ENCODE results near the gene MMP10.

DNA sequence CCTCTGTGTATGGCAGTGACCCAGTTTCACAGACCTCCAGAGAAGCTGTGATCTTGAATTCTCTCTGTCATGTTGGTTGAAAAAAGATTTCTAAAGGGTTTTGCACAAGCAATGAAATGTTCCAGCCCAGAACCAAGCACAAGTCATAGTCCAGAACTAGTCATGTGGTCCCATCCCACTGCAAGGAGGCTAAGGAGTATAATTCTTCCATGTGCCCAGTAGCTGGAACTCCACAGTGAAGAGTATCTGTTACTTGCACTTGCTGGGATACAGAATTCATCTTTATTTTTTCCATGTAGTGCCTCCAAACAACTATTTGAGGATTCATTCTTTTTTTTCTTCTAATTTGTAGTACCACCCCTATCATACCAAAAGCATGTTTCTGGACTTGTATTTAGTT is 45.8 kb downstream of the MMP10 start:
- TF ChIP-seq ZC3H10 (CRISPR knock-in tag; IDR thresholded peaks at IDR 0.05), result no peak
- no peak for TF ChIP-seq ZNF8 (CRISPR knock-in tag; IDR thresholded peaks at IDR 0.05)
- no peak for TF ChIP-seq ARNTL (CRISPR knock-in tag; IDR thresholded peaks at IDR 0.05; ENCODE audit: borderline replicate concordance, low read depth)
- TF ChIP-seq RARB (CRISPR knock-in tag; IDR thresholded peaks at IDR 0.05), result no peak
- no peak for TF ChIP-seq GLIS3 (CRISPR knock-in tag; IDR thresholded peaks at IDR 0.05)
- no peak for TF ChIP-seq ZFP30 (CRISPR knock-in tag; IDR thresholded peaks at IDR 0.05)
- TF ChIP-seq, protein P1, sequence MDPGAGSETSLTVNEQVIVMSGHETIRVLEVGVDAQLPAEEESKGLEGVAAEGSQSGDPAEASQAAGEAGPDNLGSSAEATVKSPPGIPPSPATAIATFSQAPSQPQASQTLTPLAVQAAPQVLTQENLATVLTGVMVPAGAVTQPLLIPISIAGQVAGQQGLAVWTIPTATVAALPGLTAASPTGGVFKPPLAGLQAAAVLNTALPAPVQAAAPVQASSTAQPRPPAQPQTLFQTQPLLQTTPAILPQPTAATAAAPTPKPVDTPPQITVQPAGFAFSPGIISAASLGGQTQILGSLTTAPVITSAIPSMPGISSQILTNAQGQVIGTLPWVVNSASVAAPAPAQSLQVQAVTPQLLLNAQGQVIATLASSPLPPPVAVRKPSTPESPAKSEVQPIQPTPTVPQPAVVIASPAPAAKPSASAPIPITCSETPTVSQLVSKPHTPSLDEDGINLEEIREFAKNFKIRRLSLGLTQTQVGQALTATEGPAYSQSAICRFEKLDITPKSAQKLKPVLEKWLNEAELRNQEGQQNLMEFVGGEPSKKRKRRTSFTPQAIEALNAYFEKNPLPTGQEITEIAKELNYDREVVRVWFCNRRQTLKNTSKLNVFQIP (CRISPR knock-in tag; IDR thresholded peaks at IDR 0.05; ENCODE audit: borderline replicate concordance, low read depth), result no peak
